Breast epithelium (tissue), 3 donors: ENCODE data around the gene PHACTR1.

Experiments used
- CTCF ChIP-seq, 3 donors: fragments of 450-650 bp; IDR thresholded peaks; one replicate each; pipeline ENCODE4 v1.5.1; 2016 to 2017; ENCODE audit warnings: antibody characterized with exemption in 3 of 3, mild to moderate bottlenecking in 3 of 3, moderate library complexity in 3 of 3
- POLR2A ChIP-seq: fragments of 450-650 bp; IDR thresholded peaks from one replicate; pipeline ENCODE4 v1.6.1; 2016; ENCODE audit warnings: antibody characterized with exemption, mild to moderate bottlenecking, moderate library complexity

DNA sequence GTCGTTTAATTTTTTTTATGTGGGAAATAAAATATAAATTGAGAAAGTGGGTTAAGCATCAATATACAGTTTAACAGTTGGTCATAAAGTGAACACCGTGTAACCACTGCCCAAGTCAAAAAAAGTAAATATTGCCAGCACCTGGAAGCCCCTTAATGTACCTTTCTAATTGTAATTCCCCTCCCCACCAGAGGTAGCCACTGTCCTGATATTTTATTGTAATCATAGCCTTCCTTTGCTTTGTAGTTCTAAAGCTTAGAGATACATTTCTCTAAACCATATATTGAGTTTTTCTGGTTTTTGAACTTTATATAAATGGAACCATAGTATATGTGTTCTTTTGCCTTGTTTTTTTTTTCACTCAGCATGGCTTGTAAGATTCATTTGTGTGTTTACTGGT is 431.2 kb downstream of the PHACTR1 start:
- TF ChIP-seq CTCF (IDR thresholded peaks at IDR 0.05) (no peak), POLR2A (no peak)
